ENCODE results near the gene BRAF. TPM values are rescaled to one million over a fixed set of nuclear protein-coding genes. Genes with fewer than 3 reads are reported as not detected.
"Not testable (repeated sequence)": the region's sequence is repeated elsewhere in the genome, so short reads cannot be mapped to it uniquely, and the experiment has no call there.

BRAF gene
- polyA plus RNA-seq, 3 donors: 20.9 to 29.2 (median 26.6) TPM

DNA sequence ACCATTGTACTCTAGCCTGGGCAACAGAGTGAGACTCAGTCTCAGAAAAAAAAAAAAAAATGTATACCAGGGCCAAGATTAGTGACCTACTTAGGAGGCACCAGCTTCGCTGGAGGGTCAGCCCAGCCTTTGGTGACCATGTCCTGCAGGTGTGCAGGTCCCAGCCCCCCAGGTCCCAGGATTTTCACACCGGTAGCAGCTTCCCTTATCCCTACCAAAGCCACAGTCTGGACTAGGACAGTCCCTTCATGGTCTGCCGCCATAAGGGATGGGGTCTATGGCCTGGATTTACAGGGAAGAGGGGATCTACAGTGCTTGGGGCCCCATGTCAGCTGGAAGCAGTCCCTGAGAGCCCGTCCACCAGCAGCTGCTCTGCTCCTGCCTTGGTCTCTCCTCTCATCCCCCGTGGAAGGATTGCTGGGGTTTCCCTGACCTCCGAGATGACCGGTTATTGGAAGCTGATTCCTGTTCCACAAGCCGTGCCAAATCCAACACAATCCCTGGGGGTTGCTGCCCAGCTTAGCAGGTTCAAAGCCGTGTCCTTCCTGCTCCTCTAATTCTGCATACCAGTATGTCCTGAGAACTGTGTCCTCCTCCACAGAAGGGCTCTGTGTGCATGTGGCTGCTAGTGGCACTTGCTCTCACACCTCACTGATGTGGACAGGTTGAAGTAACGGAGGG, 239.2 kb downstream of the BRAF start:
- DNase-seq: no peak

DNA sequence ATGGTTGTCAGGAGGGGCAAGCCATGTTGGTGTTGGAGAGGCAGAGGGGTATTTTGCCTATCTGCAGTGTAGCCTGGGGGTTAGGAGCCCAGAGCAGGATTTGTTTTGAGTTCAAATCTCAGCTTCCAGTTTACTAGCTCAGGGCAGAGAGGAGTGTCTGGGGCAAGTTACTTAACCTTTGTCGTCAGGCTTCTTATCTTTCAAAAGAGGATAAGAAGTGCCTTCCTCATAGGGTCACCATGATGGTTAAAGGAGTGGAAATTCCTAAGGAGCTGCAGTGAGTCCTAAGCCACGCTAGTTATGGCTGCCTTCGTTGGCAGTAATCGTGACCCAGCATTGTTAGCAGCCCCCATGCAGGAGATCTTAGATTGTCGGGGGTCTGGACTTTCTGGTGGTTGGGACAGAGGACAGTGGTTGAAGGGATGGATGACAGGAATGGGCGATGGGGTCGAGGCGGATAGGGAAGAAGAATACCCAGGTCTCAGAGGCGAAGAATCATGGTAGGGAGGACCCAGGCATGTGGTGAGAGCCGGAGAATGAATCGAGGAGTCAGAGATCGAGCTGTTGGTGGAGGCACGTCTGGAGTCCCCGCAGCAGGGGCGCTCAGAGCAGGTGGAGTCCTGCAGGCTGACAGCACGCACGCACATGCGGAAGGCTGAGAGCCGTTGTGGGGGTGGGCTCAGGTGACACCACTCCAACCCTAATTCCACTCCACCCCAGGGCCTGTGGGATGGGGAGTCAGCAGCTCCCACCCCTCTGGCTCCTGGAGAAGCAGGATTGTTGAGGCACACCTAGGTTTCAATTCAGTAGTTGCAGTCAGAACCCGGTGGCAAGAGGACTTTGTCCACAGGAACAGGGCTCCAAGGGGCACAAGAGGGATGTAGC, 240.4 kb downstream of the BRAF start:
- no peak for DNase-seq

DNA sequence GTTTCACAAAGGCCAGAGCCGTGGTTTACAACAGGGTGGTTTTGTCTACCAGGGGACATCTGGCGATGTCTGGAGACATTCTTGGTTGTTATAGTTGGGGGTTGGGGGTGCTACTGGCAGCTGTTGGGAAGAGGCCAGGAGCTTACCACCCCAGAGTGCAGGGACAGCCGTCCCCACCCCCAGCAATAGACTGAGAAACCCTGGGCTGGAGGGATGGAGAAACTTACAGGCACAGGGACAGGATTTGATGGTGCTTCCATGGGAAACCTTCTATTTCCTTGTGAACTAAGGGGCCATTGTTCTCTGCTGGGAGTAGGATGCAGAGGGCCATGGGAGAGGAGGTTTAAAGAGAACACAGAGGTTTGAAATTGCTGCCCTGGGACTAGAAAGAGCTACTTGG, 241.1 kb downstream of the BRAF start:
- no peak for DNase-seq

DNA sequence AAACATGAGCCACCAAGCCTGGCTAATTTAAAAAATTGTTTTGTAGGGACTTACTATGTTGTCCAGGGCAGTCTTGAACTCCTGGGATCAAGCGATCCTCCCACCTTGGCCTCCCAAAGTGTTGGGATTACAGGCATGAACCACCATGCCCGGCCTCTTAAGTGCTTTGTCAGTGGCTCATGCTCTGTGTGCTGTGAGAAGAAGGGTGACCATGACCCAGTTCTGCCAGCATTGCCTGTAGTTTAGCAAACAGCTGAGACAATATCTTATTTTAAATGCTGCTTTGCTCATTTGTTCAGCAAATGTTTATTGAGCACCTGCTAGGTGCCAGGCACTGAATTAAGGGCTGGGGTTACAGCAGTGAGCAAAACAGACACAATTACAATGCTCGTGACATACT, 243.0 kb downstream of the BRAF start:
- no peak for DNase-seq

DNA sequence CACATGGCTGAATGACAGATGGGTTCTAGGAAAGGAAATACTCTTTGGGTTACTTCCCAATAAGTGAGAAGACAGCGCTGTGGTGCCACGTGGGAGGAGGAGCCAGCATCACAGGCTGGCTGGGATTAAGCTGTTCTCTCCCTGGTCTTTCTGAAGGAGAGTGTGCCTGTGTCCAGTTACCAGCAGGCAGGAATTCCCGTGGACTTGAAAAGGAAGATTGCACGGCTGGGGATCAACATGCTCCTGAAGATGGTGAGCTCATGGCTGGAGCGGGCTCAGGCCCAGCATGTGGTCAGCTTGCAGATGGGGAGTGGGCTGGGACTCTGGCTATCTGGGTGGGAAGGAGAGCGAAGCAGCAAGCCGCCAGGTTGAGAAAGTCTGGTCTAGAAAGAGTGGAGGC, 243.8 kb downstream of the BRAF start:
- no peak for DNase-seq

DNA sequence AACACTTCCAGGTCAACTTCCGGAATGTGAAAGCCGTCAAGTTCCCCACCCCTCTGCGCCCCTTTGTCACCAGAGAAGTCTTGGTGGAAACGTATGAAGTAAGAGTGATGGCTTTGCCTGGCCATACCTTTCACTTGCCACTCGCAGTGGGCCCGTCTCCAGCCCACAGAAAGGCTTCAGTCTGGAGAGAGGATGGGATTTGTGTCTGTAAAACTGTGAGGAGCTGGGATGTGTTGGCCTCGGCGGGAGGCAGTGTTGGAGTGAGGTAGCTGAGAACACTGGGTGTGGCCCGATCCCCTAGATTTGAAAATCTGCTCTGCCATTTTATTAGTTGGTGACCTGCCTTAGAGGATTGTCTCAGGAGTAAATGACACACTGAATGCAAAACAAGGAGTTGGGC, 245.5 kb downstream of the BRAF start:
- no peak for DNase-seq

DNA sequence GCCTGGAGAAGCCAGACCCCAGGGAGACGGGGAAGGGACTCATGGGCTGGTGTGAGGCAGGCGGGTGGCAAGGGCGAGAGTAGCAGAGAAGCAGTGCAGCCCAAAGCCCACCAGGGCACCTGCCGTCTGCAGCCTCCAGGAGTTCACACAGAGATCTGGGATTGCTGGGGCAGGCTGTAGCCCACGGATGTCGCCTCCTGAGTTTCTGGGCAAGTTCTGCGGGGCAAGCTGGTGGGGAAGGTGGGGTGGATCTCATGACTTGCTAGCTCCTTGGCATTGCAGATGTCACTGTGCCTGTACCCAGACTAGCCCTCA, 246.0 kb downstream of the BRAF start:
- no peak for DNase-seq

DNA sequence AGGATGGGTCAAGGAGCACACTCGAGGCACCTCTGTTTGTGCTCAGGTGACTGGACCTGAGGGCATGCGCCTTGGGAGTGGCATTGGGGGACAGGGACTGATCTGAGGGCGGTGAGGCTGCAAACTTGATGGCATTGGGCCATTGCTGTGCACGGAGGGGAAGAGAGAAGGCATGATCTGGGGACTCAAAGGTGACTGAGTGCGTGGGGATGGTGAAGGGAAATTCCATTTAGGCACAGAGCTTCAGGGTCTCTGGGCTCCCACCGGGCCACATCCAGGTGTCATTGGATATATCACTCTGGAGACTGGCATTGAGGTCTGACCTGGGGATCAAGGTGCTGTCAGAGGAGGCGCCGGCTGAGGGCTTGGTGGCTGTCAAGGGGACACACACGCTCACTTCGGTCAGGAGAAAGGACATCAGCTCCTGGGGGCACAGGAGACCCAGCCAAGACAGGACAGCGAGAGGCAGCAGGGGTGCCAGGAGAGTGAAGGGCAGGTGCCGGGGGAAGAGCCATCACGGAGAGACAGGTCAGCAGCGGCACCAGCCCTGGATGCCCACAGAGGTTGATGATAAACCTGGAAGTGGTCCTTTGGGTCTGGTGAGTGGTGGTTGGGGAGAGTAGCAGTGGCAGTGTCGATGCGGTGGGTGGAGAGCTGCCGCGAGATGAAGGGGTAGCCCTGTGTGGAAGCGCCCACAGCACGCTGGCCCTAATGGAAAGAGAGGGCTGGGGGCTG, 246.5 kb downstream of the BRAF start:
- DNase-seq: no peak

DNA sequence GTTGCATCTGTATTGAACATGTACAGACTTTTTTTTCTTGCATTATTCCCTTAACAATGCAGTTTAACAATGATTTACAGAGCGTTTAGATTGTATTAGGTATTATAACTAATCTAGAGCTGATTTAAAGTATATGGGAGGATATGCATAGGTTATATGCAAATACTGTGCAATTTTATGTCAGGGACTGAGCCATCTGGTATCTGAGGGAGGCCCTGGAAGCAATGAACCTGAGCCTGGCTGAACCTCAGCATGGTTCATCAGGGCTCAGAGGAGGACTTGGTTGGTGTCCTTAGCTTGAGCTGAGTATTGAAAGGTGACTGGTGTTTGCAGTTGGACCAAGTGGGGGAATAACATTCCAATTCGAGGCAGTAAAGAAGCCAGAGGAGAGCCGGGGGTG, 247.2 kb downstream of the BRAF start:
- DNase-seq: no peak

DNA sequence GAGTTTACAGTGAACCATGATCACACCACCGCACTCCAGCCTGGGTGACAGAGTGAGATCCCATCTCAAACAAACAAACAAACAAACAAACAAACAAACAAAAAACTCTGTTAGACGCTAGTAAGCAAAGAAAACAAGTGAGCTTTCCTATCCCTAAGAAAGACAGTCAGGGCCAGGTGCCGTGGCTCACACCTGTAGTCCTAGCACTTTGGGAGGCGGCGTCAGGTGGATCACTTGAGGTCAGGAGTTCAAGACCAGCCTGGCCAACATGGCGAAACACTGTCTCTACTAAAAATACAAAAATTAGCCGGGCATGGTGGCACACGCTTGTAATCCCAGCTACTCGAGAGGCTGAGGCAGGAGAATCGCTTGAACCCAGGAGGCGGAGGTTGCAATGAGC, 247.8 kb downstream of the BRAF start:
- DNase-seq: not testable (repeated sequence)

DNA sequence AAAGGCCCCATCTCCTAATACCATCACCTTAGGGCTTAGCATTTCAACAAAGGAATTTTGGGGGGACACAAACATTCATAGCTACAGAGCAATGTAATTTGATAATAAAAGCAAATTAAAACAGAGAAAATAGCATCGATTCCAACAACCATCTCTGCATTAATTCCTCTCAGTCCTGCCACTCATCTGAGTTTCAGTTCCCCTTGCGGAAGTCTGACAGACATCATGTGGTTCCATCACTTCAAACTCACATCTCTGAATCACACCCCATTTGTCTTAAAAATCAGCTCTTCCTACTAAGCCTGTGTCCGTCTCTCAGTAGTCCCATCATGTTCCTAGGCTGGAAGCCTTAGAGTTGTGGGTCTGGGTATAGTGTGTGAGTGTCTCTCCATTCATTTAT, 248.4 kb downstream of the BRAF start:
- no peak for DNase-seq

DNA sequence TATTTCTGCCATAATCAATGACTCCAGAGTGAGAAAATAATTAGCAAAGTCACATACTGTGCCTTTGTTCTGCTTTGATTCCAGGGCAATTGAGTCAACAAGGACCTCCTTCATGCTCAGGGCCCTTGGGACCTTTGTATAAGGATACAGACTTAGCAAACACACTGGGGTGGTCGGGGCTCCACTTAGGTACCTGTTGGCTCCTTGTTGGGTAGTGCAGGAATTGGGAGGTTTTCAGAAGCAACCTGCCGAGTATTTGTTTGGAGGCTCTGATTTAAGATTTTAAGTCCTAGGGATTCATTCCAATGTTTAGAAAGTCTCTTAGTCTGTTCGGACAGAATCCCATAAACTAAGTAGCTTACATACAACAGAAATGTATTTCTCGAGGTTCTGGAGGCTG, 249.0 kb downstream of the BRAF start:
- DNase-seq: no peak

DNA sequence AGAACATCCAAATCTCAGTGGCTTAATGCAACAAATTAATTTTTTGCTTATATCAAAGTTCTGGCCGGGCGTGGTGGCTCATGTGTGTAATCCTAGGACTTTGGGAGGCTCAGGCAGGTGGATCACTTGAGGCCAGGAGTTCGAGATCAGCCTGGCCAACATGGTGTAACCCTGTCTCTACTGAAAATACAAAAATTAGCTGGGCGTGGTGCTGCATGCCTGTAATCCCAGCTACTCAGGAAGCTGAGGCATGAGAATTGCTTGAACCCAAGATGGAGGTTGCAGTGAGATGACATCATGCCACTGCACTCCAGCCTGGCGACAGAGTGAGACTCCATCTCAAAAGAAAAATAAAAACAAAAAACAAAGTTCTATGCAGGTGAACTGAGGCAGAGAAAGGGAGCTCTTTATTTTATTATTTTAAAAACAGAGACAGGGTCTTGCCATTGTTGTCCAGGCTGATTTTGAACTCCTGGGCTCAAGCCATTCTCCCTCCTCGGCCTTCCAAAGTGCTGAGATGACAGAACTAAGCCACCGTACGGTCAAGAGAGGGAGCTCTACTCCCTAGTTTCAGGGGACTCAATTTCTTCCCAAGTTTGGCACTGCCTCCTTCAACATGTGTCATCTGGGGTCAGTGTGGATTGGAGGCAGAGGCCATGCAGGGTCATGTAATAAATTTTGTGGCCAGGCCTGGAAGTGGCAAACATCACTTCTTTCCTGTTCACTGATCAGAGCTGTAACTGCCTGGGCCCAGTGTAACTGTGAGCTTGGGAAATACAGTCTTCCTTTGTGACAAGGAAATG, 249.6 kb downstream of the BRAF start:
- peak; percentile 30 for DNase-seq

DNA sequence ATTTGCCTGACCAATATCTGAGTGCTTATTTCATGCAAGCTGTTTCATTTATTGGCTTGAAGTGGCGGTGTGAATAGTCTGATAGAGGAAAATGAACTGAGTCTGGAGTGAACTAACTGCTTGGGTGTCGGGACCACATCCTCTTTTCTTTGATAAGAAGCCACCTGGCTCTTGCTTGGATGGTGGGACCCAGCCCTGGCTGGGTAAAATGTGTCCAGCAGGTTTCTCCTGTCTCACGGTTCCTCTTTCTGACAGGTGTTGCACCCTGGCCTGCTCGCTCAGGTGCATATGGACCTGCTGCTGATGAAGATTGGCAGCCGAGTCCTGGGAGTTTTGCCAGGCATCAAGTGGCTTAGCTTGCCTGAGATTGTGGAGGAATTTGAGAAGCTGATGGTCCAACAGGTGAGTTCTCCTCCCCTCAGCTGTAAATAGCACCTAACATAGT, 250.4 kb downstream of the BRAF start:
- DNase-seq: no peak

DNA sequence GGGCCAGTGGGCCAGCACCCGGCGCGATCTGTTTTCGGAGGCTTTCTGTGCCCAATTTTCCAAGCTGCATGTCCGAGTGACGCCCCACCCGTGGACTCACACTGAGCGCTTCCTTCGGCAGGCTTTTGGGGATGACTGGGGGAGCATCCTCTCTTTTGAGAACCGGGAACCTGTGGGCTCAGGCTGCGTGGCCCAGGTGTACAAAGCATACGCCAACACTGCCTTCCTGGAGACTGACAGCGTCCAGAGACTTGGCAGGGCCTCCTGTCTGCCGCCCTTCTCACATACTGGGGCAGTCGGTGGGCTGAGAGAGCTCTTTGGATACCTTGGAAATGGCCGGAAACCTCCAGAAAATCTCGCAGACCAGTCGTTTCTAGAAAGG, 251.0 kb downstream of the BRAF start:
- DNase-seq: no peak

DNA sequence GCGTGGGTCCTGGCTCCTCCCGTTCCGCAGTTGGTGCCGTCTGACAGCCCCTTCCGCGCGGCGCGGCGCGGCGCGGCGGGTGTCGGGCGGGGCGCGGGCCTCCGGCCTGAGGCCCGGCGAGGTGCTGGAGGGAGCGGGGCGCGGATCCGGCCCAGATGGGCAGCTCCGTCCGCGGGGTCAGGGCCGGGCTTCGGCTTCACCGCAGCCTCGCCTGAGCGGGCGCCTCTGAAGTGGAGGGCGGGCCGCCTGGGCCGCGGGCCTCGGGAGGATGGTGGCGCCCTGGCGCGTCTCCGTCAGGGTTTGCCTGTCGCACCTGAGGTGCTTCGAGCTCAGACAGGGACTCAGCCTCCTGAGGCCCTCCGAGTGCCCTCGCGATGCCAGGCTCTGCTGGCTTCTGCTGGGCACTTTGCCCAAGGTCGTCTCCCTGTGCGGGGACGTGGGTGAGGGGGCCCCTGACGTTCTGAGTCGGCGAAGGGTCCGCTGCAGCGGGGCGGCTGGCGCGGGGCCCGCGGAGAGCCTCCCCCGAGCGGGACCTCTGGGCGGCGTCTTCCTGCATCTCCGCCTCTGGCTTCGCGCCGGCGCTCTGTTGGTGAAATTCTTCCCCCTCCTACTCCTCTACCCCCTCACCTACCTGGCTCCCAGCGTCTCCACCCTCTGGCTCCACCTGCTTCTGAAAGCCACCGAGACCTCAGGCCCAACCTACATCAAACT, 251.5 kb downstream of the BRAF start:
- peak; percentile 41 for DNase-seq

DNA sequence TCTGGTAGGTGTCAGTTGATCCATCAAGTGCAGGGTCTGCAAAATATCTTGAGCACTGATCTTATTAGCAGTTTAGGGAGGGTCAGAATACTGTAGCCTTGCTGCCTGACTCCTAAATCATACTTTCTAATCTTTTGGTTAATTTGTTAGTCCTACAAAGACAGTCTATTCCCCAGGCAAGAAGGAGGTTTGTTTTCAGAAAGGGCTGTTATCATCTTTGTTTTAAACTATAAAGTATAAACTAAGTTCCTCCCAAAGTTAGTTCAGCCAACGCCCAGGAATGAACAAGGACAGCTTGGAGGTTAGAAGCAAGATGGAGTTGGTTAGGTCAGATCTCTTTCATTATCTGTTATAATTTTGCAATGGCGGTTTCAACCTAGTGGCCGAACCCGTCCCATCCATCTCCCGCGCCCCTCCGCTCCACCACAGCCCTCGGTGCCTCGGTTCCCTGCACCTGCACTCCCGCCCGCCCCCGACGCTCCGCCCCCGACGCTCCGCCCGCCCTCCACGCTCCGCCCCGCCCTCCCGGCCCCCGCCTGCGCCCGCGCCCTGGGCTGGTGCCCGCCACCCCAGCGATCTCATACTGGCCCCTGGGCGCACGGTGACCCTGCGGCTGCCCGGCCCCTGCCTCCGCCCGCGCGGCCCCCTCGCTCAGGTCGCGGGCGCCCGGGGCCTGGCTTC, 252.2 kb downstream of the BRAF start, which contains the start of gene ADCK2:
Gene ADCK2, plus strand, starts transcription at position 564 of the 681 bp plus-strand sequence. CDS start 386 bp downstream, outside the sequence.
- DNase-seq: peak; percentile 41

DNA sequence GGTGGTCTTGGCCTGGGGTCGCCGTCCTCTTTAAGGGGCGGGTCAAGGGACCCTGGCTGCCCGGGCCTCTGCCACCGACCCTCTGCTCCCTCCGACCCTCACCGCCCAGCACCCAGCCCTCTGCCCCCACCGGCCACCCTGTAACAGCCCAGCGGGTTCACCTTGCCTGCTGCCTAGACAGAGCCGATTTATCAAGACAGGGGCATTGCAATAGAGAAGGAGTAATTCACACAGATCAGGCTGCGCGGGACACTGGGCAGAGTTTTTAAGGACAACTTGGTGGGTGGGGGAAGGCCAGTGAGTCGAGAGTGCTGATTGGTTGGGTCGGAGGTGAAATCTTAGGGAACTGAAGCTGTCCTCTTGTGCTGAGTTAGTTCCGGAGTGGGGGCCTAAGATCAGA, 252.8 kb downstream of the BRAF start:
- no peak for DNase-seq

DNA sequence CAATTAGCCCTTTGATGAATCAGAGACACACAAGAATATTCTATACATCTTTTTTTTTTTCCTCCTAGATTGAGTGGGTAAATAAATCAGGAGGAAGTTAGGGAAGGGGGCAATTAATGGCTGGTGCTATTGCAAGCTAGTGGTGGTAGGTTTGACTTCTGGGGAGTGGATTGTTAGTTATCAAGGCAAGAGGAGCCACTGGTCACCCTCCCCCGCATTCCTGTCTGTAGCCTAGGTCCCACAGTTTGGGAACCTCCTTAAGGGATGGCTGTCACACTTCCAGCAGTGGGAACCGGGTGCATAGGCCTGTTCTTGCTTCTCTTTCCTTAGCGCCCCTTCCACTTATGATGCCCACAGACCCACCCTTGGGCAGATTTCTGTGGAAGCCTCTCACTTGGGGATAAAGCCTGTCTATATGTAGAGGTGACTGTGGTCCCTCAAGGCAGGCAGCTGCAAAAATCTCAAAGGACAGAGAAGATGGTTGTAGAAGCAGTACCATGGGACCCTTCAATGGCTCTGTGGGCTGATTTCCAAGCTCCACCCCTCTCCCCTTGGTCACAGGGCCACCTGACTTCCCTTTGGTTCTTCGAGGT, 254.3 kb downstream of the BRAF start:
- DNase-seq: no peak

DNA sequence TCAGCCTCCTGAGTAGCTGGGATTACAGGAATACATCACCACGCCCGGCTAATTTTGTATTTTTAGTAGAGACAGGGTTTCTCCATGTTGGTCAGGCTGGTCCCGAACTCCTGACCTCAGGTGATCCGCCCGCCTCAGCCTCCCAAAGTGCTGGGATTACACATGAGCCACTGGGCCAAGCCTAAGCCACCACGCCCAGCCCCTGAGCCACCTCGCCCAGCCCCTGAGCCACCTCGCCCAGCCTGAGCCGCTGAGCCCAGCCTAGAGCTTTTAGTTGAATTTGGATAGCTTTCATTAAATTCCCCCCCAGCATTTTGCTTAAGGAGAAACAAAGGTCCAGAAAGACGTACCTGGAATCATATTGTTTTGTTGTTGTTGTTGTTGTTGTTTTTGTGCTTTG, 254.9 kb downstream of the BRAF start:
- DNase-seq: not testable (repeated sequence)

All from renal pelvis (tissue), 4 donors.